Type B pancreatic cell (in vitro differentiated cells): ENCODE data around the gene EID2B. TPM values are rescaled to one million over a fixed set of nuclear protein-coding genes. Genes with fewer than 3 reads are reported as not detected.

Experiments used
- DNase-seq: peaks from one replicate; pipeline ENCODE4 v3.0.0; 2021; ENCODE audit warnings: mixed read lengths; ENCODE audit not compliant: unreplicated experiment; ENCODE audit errors: extremely low spot score
- H3K27ac Mint-ChIP-seq: 2 replicates; pipeline ENCODE4 v1.8.0; 2021; ENCODE audit warnings: mild to moderate bottlenecking, mixed read lengths
- H3K27me3 Mint-ChIP-seq: 2 replicates; pipeline ENCODE4 v1.8.0; 2021; ENCODE audit warnings: mixed read lengths
- H3K36me3 Mint-ChIP-seq: 2 replicates; pipeline ENCODE4 v1.8.0; 2021; ENCODE audit warnings: mixed read lengths
- H3K4me1 Mint-ChIP-seq: one replicate; pipeline ENCODE4 v1.8.0; 2021; ENCODE audit warnings: mixed read lengths; ENCODE audit not compliant: unreplicated experiment
- H3K4me3 Mint-ChIP-seq: 2 replicates; pipeline ENCODE4 v1.8.0; 2021; ENCODE audit warnings: mild to moderate bottlenecking, mixed read lengths
- H3K9me3 Mint-ChIP-seq: 2 replicates; pipeline ENCODE4 v1.8.0; 2021; ENCODE audit warnings: mixed read lengths
- CTCF ChIP-seq: fragments of 200-600 bp; sonication (generic); conservative IDR thresholded peaks from 2 replicates; pipeline ENCODE4 v1.5.0; 2021; ENCODE audit warnings: antibody characterized with exemption, mild to moderate bottlenecking
- total RNA-seq: library from RNA; stranded (reverse); gene quantifications from 2 replicates; pipeline ENCODE4 v1.2.1, GENCODE V29; 2021; ENCODE audit warnings: low replicate concordance

The EID2B gene
- total RNA-seq, 1 donor from 2014 or later: 4.8 TPM

- TF ChIP-seq CTCF: no peak
- H3K27ac Mint-ChIP-seq: no peak overlapping the region
- no peaks in the 10 kb centered on the region for H3K36me3 Mint-ChIP-seq
- H3K4me3 Mint-ChIP-seq: no peak overlapping the region
- H3K9me3 Mint-ChIP-seq: no peaks in the 10 kb centered on the region
- no peak for DNase-seq
- H3K4me1 Mint-ChIP-seq: no peaks in the 10 kb centered on the region
- H3K27me3 Mint-ChIP-seq: peaks cover 38% of the 10 kb centered on the region
Measured at GRCh38 chr19:39550197-39550596, 17.5 kb upstream of the EID2B start.

- Mint-ChIP-seq H3K9me3 (no peaks in the 10 kb centered on the region), H3K27me3 (peaks cover 22% of the 10 kb centered on the region), H3K4me3 (no peak overlapping the region), H3K27ac (no peak overlapping the region), H3K36me3 (no peaks in the 10 kb centered on the region), H3K4me1 (peaks cover 8% of the 10 kb centered on the region)
- TF ChIP-seq CTCF: no peak
- no peak for DNase-seq
Measured at GRCh38 chr19:39546599-39546998, 13.9 kb upstream of the EID2B start.

- no peak overlapping the region for H3K4me3 Mint-ChIP-seq
- no peaks in the 10 kb centered on the region for H3K9me3 Mint-ChIP-seq
- H3K27me3 Mint-ChIP-seq: peaks cover 23% of the 10 kb centered on the region
- peaks cover 15% of the 10 kb centered on the region for H3K4me1 Mint-ChIP-seq
- no peak overlapping the region for H3K27ac Mint-ChIP-seq
- TF ChIP-seq CTCF: no peak
- H3K36me3 Mint-ChIP-seq: no peaks in the 10 kb centered on the region
- no peak for DNase-seq
Measured at GRCh38 chr19:39544911-39545310, 12.3 kb upstream of the EID2B start.

GRCh38 chr19:39544226-39544903 is 11.7 kb upstream of the EID2B start:
- Mint-ChIP-seq H3K4me1 (peaks cover 15% of the 10 kb centered on the region), H3K27ac (no peak overlapping the region), H3K9me3 (no peaks in the 10 kb centered on the region), H3K27me3 (peaks cover 21% of the 10 kb centered on the region), H3K36me3 (no peaks in the 10 kb centered on the region), H3K4me3 (no peak overlapping the region)
- TF ChIP-seq CTCF: no peak
- no peak for DNase-seq

- Mint-ChIP-seq H3K27ac (no peak overlapping the region), H3K4me3 (no peak overlapping the region), H3K9me3 (no peaks in the 10 kb centered on the region), H3K36me3 (no peaks in the 10 kb centered on the region), H3K4me1 (peaks cover 23% of the 10 kb centered on the region), H3K27me3 (peaks cover 19% of the 10 kb centered on the region)
- no peak for DNase-seq
- no peak for TF ChIP-seq CTCF
Measured at GRCh38 chr19:39543477-39543857, 10.8 kb upstream of the EID2B start.
